GM18873 (cell line): Measurements from ENCODE around the gene KRTAP10-9.
"Not testable (repeated sequence)": the region's sequence is repeated elsewhere in the genome, so short reads cannot be mapped to it uniquely, and the experiment has no call there.

ENCODE experiments used
- ATAC-seq: cut with Tn5 transposase; IDR thresholded peaks from one replicate; pipeline ENCODE4 v1.9.1; 2021; ENCODE audit warnings: mild to moderate bottlenecking, moderate library complexity, moderate number of reproducible peaks; ENCODE audit not compliant: unreplicated experiment, low FRiP score

The KRTAP10-9 gene

DNA sequence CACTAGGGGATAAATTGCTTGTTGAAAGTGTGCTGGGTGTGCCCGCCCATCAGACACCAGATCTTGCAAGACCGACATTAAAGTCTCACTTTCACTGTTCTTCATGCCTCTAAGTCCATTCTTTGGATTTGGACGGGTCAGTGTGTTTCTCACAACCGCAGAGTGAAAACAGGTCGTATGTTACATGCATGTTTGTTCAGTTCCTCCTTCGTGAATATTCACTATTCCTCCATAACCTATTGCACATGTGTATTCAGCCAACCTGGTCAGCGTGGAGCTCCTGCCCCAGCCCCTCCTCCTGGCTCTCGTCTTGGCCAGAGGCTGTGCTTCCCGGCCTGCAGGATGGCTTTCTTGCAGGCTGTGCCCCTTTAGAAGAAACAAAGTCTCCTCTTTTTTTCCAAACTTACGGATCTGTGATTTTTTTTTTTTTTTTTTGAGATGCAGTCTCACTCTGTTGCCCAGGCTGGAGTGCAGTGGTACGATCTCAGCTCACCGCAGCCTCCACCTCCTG is 32.4 kb upstream of the KRTAP10-9 start:
- ATAC-seq: no peak

DNA sequence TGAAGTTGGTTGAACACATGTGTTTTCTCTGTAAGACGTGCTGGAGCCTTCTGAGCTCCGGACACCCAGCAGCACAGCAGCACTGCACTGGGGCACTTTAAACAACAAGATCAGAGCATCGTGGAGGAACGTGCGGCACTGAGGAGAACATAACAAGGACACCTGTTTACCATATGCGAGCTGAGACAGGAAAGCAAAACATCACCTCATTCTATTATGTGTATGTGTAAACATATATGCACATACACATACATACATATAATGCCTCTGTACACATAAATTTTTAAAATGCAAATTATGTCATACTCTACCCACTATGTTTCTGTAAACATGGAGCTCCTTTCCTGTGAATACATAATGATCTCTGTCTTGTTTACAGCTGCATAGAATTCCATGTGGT is 31.4 kb upstream of the KRTAP10-9 start:
- ATAC-seq: no peak

DNA sequence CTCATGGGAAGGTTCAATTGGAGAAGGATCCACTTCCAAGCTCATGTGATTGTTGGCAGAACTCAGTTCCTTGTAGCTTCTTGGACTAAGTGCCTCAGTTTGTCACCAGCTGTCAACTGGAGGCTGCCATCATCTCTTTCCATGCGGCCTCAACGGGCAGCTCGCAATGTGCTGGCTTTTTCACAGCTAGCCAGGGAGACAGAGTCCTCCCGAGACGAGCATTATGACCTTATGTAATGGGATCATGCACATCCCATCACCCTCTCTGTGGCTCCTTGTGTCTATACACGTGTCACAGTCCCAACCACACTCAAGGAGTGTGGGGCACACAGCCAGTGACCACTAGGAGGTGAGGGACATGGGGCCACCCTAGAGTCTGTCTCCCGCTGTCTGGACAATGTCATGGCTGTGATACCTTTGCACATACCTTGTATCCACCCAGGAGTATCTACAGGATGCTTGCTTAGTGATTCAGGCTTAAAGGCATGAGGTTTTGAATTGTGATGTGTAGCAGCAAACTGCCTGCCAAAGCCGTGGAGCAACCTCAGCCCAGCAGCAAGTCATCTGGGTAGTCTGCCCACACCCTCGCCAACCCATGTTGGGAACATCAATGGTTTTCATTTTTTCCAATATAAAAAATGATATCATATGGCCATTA is 30.7 kb upstream of the KRTAP10-9 start:
- no peak for ATAC-seq

DNA sequence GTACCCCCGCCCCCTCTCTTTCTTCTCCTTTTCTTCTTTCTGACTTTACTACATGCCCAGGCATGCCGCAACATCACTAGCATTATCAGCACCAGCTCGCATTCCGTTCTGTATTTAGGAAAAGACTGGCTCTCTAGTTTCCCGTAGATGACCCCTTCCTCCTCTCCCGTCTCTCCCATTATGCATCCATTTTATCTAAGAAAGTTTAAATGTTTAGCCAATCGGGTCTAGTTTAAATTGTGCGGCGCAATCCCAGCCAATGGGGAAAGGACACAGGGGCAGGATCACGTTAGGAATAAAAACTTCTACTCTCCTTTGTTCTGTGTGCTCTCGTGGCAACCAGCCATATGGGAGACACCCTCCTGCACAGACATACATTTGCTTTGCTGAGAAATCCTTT is 28.8 kb upstream of the KRTAP10-9 start:
- no peak for ATAC-seq

DNA sequence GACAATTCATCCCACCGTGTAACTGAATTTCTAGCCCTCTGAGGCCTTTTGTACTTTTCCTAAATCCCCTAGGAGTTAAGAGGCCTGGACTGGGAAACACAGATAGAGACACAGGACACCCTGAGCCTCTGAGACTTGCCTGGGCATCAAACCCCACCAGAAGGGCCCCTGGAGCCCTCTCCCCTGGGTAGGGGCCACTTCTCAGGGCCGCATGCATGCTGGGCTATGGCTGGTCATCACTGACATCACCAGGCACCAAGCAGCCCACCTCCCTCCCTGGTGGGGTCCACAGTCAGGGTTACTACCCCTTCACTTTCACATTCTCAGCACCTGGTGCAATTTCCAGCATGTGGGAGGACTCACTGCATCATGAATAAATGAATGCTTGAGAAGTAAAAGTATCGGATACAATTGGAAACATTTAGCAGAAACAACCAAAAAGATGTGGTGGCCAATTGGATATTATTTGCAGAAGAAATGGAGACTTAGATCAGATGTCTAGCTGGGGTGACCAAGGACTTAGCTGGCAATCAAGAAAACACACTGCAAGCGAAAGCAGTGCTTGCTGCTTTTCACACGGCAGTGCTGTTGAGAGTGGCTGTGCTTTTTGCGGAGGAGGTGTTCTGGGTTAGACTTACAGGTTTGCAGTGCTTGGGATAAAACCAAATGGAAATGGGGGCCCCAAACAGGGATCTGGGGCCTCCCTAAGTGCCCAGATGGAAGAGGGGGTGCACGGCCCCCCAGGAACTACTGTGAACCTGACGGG is 27.4 kb upstream of the KRTAP10-9 start:
- no peak for ATAC-seq

DNA sequence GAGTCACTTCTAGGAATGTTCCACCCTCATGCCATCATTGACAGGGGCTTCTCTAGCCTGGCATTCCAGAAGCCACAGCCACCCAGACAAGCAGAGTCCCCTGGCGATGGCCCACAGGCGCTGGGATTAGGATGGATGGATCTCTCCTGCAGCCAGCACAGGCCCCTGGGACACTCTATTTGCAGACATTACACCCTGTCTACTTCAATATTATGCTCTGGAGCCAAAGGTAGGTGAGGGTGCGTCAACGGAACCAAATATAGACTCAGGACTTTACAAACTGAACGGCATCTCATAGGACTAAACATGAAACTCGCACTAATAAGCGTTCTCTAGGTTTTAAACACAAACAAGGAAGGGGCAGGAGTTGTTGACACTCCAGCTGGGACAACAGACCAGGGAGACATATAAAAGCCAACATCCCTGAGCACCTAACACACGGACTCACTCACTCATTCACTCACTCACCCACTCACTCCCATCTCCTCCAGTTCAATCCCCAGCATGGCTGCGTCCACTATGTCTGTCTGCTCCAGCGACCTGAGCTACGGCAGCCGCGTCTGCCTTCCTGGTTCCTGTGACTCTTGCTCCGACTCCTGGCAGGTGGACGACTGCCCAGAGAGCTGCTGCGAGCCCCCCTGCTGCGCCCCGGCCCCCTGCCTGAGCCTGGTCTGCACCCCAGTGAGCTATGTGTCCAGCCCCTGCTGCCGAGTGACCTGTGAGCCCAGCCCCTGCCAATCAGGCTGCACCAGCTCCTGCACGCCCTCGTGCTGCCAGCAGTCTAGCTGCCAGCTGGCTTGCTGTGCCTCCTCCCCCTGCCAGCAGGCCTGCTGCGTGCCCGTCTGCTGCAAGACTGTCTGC is 26.5 kb upstream of the KRTAP10-9 start, which contains the start of gene KRTAP10-7:
Gene KRTAP10-7 (plus strand): TSS at position 480 of the 861 bp plus-strand sequence. CDS start 25 bp downstream, at position 505.
- ATAC-seq: not testable (repeated sequence)

DNA sequence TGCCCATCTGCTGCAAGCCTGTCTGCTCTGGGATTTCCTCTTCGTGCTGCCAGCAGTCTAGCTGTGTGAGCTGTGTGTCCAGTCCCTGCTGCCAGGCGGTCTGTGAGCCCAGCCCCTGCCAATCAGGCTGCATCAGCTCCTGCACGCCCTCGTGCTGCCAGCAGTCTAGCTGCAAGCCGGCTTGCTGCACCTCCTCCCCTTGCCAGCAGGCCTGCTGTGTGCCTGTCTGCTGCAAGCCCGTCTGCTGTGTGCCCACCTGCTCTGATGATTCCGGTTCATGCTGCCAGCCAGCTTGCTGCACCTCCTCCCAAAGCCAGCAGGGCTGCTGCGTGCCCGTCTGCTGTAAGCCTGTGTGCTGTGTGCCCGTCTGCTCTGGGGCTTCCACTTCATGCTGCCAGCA is 25.8 kb upstream of the KRTAP10-9 start:
- not testable (repeated sequence) for ATAC-seq

DNA sequence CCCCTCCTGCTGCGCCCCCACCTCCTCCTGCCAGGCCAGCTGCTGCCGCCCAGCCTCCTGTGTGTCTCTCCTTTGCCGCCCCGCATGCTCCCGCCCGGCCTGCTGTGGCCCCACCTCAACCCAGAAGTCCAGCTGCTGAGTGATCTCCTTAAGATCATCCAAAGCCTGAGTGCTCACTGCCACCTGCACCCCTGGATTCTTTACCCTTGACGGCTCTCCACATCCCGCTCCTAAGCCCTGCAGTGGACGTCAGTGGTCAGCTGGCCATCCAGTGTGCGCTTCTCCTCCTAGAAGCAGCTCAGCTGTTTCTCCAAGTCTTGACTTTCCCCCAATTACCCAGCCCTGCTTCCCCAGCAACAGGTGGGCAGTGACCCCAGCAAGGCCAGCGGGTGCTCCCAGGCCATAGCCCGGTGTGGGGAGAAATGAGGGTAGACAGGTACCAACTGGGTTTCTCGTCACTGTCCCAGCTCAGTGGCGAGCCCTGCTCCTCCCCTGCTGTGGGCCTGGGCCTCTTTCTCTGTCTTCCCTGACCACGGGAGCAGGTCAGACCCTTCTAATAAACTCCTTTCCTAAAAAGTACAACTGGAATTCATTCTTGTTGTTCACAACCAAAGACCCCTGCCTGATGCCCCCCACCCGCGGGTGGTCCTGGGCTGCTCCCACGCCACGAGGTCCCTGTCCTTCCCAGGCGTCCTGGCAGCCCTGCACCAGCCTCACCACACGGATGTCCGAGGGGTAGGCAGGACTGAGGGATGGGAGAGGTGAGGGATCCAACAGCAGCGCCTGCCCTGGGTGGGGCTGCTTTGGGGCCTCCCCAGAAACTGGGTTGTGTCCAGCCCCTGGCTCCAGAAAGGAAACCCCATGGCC is 25.1 kb upstream of the KRTAP10-9 start:
- ATAC-seq: no peak

DNA sequence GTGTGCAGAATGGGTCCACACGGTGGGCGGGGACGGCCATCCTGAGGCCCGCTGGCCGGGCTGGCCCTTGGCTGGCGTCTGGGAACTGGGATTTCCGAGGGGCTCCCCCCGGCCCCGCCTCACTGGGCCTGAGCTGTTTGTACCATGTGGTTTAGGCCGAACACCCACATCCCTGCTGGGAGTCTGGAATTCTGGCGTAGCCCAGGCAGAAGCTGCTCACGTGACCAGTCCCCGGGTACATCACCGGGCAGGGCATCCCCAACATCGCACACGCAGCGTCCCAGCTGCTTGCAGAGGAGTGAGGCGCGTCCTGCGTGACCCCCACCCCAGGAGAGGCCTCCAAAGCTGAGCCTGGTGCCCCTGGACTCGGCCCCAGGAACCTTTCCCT is 24.4 kb upstream of the KRTAP10-9 start:
- ATAC-seq: no peak

DNA sequence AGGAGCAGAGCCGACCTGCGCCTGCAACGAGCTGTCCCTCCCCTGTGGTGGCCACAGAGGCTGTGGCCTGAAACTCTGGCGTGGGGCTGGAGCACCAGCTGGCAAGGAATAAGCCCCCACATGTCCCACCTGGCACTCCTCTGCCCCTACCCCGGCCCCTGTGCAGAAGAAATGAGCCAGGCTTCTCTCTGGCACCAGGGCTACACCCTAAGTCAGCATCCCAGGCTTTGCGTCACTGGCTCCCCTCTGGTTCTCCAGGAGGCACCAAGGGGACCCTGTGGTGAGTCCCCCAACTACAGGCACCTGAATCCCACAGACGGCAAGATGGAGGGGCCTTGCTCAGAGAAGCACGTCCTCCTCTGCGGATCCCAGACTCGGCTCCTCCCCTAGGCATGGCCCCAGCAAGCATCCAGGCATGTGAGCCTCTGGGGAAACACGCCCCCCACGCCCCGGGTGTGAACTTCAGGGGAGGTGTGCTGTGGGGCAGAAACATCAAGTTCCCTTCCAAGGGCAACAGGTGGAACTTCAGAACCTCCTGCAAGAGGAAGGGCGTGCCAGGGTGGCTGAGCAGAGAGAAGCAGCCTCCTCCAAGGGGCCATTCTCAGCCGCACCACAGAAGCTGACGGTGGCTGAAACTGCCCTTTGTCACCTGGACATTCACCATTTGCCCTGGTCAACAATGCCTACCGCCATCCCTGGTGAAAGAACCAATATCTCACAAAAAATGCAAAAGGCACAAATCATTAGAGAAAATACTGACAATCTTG is 23.6 kb upstream of the KRTAP10-9 start:
- ATAC-seq: no peak

DNA sequence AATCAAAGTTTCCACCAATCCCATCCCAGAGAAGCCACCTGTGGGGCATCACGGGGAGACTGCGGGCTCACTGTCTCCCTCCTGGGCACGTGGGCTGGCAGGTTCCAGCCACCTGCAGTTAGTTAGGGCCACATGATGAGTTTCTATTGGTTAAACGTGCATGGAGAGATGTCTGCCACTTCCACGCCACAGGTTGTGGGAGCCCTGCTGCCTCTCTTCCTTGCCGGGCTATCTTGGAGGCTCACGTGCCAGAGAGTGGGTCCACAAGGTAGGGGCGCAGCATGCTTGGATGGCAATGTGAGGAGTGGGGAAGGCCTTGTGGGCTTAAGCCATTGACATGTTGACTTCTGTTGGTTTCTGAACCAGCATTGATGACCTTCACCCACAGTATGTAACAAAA is 23.0 kb upstream of the KRTAP10-9 start:
- no peak for ATAC-seq

DNA sequence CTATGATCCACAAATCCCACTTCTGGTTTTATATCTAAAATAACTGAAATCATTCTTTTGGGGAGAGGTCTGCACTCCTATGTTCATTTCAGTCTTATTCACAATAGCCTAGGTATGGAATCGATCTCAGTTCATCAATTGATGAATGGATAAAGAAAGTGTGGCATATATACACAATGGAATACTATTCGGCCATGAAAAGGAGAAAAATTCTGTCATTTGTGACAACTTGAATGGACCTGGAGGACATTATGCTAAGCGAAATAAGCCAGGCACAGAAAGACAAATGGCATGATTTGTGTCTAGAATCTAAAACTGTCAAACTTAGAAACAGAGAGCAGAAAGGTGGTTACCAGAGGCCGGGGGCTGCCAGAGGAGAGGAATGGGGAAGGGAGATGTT is 20.4 kb upstream of the KRTAP10-9 start:
- no peak for ATAC-seq

DNA sequence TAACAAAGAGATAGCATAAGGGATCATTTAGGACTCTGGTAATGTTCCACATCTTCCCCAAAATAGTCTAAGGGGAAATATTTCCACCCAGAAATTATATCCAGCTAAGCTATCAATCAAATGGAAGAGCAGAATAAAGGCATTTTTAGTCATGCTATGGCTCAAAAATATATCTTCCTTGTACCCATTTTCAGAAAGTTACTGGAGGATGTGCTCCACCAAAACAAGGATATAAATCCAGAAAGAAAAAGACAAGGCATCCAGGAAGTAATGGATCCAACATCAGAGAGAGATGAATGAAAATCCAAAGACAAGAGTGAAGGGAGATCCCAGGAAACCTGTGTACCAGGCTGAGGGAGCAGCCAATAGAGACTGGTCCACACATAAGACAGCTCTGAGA is 17.7 kb upstream of the KRTAP10-9 start:
- ATAC-seq: no peak

DNA sequence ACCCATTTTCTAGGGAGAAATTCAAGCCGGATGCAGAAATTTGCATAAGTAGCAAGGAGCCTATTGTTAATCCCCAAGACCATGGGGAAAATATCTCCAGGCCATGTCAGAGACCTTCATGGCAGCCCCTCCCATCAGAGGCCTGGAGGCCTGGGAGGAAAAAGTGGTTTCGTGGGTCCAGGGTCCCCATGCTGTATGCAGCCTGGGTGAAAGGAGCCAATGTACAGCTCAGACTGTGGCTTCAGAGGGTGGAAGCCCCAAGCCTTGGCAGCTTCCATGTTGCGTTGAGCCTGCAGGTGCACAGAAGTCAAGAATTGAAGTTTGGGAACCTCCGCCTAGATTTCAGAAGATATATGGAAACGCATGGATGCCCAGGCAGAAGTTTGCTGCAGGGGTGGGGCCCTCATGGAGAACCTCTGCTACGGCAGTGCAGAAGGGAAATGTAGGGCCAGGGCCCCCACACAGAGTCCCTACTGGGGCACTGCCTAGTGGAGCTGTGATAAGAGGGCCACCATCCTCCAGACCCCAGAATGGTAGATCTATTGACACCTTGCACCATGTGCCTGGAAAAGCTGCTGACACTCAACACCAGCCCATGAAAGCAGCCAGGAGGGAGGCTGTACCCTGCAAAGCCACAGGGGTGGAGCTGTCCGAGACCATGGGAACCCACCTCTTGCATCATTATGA is 16.6 kb upstream of the KRTAP10-9 start:
- ATAC-seq: not testable (repeated sequence)

DNA sequence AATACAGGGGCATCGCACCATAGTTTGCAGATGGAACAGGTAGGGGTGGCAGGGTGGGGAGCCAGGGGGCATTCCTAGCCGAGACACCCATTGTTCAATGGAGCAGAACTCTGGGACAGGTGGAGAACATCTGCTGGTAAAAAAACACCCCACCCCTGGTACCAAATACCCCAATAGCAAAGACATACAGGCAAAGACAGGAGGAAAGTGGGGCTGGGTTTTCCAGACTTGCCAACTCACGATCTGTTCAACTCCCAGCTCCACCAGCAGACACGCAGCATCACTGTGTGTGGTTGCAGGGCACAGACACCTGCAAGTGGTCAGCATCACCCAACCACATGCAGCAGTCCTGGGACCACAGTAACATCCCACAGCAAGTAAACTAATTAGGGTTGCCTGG is 15.3 kb upstream of the KRTAP10-9 start:
- no peak for ATAC-seq

DNA sequence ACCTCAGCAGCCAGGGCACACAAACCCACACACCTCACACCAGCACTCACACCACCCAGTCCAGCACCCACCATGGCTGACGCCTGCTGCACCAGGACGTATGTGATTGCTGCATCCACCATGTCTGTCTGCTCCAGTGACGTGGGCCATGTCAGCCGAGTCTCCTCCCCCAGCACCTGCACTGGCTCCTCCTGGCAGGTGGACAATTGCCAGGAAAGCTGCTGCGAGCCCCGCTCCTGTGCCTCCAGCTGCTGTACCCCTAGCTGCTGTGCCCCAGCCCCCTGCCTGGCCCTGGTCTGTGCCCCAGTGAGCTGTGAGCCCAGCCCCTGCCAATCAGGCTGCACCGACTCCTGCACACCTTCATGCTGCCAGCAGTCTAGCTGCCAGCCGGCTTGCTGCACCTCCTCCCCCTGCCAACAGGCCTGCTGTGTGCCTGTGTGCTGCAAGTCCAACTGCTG is 14.8 kb upstream of the KRTAP10-9 start, which contains the start of gene KRTAP10-8:
Gene KRTAP10-8 (plus strand): TSS at position 51 of the 458 bp plus-strand sequence. CDS start 22 bp downstream, at position 73.
- ATAC-seq: no peak

DNA sequence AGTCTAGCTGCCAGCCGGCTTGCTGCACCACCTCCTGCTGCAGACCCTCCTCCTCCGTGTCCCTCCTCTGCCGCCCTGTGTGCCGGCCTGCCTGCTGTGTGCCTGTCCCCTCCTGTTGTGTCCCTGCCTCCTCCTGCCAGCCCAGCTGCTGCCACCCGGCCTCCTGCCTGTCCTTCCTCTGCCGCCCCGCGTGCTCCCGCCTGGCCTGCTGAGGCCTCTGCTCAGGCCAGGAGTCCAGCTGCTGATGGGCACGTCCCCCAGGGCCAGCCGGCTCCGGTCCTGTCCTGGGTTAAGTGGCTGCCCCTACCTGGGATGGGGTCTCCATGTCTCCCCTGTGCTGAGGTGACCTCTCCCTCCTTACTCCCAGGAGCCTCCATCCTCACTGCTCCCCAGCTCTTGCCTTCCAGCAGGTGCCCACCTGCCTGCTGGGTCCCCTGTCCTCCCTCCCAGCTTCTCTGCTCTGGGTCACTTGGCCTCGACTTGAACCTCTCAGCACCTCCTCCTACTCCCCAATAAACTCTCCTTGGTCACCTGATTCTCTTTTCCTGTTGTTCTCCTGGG is 14.1 kb upstream of the KRTAP10-9 start:
- no peak for ATAC-seq
